GM21723 (cell line): ENCODE measurements around the gene INSC.
A peak's percentile ranks its signal among the peaks of the same experiment; 100 is the strongest.

ENCODE experiments used
- ATAC-seq: cut with Tn5 transposase; IDR thresholded peaks from one replicate; pipeline ENCODE4 v1.9.1; 2021; ENCODE audit warnings: mild to moderate bottlenecking, moderate library complexity; ENCODE audit not compliant: unreplicated experiment

The INSC gene

DNA sequence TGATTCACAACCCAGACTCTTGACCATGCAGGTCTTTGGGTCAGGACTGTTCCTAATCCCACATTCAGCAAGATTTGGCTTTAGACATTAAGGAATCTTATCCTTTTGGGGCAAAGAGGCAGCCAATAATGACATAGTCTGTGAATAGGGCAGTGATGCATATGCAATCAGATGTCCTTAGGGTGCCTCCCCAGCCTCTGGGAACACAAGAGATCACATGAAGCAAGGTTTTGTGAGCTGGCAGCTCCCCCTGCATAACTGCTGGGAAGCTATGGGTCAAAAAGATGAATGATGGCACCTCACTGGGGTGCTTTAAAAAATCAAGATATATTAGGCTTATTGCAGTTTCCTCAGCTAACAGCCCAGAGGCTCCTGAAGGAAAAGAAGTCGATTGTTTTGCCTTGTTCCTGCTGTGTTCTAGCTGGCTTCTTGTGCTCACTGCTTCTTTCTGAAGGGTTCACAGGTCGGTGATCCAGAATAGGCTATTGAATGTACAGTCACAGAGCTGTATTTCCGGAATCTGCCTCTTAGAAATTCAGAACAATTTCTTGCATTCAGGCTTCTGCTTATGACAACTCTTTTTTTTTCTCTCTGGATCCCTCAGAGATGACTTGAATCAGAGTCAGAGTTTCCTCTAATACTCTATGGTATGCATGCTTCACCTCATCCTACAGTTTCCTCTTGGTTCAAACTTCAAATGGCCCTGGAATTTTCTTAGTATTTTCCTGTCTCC lies 31.7 kb downstream of the INSC start:
- no peak for ATAC-seq

GRCh38 chr11:15148169-15148568 lies 33.4 kb downstream of the INSC start:
- ATAC-seq: no peak

DNA sequence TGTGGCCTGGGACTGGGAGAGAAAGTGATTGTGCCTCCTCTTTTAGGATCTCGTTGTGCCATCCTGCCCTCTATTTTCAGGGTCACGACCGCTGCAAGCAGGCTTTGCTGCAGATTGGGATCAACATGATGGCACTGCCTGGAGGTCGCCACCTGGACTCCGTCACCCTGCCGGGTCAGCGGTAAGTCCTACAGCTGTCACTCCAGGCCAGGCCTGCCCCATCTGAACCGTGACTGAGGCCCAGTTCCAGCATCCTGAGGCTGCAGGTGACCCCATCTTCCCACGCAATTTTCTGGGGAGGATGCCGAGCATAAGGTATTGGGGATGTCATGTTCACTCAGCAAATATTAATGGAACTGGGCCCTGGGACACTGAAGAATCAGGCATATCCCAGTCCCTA lies 34.3 kb downstream of the INSC start:
- no peak for ATAC-seq

GRCh38 chr11:15150507-15150906 lies 35.8 kb downstream of the INSC start:
- no peak for ATAC-seq

DNA sequence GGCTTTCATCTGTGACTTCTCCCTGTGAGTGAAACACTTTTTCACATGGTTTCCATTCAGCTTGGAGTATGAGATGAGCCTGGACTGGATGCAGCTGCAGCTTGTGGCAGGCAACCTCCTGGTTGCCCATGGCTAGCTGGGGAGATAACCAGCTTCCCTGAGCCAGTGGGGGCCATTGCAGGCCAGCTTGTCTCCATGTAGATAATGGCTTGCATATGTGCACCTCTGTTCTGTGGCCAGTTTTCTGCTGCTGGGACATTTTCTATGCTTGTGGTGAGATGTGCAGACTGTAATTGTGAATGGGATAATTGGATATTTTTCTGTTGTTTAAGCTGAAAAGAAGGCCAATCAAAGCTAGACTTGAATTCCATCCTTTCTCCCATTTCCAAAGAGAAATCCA lies 38.5 kb downstream of the INSC start:
- no peak for ATAC-seq

DNA sequence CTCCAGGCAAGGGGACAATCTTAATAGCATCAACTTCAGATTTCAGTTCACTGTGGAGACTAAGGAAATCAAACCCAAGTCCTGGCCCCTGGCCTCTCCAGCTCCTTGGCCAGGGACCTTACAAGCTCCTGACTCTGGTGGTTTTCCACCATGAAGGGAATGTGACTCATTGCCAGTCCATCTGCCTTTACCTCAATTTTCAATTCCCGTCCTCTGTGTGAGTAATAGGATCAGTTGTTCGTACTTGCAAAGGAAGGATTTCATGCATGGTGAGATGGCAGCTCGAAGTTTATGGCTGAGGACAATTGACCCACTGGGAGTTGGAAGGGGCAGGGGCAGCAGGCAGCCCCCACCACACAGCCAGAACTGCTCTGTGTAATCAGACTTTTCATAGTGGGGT lies 42.5 kb downstream of the INSC start:
- ATAC-seq: no peak

GRCh38 chr11:15157606-15158137 lies 42.9 kb downstream of the INSC start:
- no peak for ATAC-seq

- ATAC-seq: no peak
Observed at GRCh38 chr11:15158351-15159015, 43.8 kb downstream of the INSC start.

DNA sequence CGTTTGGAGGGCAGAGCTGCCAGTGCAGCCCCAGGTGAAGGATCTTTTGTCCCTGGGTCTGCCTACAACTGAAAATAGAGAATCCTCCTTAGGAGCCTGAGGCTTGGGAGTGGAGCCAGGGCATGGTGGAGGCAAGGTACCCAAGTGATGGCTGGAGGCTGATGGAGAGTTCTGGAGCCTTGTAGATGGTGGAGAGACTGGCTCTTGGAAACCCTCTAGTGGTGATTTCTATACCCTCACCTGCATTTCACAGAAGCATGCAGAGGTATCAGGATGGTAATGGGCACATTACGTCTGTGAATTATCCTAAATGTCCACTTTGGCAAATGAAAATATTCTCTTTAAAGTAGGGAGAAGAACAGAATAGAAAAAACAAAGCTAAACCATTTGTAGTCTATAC lies 44.4 kb downstream of the INSC start:
- peak; percentile 76 for ATAC-seq

GRCh38 chr11:15161790-15162189 lies 47.1 kb downstream of the INSC start:
- ATAC-seq: no peak

DNA sequence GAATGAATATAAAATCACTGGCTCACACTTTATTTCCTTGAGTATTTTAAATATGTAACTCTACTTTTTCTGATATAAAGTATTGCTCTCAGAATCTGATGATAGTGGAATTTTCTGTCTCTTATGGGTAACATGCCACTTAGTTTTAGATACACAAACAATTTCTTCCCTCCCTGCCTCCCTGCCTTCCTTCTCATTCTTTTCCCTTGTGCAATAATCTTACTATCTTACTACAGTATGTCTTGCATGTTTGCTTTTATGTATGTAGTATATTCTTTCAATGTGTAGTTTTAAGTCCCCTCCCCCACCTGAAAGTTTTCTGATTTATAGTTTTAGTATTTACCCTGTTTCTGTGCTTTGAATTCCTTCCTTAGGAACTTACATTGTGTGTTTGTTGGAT lies 48.4 kb downstream of the INSC start:
- no peak for ATAC-seq

GRCh38 chr11:15166204-15166603 lies 51.5 kb downstream of the INSC start:
- no peak for ATAC-seq

- ATAC-seq: no peak
Observed at GRCh38 chr11:15169815-15170551, 55.3 kb downstream of the INSC start.

DNA sequence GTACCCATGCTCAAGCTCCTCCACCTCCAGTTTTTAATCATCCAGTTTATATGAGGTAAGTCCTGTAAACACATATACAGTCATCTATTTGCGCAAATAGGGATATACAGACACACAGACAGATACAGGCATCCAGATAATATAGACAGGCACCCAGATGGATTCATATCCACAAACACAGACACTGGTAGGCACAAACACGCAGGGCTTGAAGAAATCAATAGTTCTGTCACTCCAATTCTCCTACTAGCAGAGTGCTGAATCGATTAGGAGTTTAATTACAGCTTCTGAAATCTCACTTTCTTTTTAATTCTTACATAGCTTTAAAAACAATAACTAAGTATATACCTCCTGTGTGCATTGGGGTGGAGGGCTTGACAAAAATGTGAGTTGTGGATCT lies 56.0 kb downstream of the INSC start:
- ATAC-seq: no peak

- ATAC-seq: no peak
Observed at GRCh38 chr11:15171956-15172355, 57.2 kb downstream of the INSC start.

GRCh38 chr11:15175831-15176230 lies 61.1 kb downstream of the INSC start:
- no peak for ATAC-seq

DNA sequence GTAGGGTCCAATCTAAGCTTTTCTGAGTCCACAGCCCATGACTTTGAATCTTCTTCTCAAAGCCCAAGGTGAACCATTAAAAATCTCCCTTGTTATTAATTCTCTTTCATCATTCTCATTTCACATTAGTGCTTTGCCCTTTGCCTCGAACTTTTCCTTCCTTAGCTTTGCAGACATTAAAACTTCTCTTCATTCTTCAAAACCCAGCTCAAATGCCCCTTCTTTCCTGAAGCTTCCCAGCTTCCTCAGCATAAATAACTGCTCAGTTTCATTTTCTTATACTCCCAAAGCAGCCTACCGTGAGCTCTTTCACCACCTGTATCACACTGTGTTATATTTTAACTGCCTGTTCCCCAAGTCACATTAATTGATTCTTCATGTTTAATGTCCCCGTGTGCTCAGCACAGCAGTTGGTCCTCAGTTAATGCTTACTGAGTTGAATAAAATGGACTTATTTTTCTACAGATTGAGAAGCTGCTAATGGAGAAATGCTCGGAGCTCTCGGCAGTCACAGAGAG lies 62.0 kb downstream of the INSC start:
- no peak for ATAC-seq

DNA sequence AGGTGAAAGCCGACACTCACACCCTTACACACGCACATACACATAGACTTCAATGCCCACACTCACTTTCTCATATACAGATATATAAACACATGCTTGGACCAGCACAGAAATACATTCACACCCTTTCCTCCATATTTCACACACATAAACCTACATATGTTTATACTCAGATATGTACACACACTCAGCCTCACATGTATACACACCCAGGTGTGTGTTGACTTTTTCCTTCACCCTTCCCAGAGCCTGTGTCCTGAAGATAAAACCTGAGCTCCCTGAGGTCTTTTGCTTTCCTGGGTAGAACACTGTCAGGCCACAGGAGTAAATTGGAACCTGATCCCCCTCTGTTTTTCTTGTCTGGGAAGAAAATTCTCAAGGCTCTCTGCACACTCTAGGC lies 62.8 kb downstream of the INSC start:
- no peak for ATAC-seq

GRCh38 chr11:15178214-15178613 lies 63.5 kb downstream of the INSC start:
- ATAC-seq: no peak

DNA sequence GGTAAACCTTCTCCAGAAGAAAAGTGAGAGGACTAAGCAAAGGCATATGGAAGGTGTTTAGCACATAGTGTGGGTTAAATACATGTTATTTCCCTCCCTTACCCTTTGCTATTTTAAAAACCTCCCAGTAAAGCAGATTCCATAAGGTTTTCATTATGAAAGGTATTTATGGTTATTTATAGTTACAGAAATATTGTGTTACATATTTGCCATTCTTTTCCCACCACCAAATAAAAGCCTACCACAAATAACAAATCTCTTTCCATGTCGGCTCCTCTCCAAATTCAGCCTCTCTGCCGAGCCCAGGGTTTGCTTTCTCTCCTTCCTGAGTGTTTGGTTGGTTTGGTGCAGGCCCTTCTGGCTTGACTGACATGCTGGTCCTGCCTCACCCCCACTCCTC lies 64.4 kb downstream of the INSC start:
- ATAC-seq: no peak

DNA sequence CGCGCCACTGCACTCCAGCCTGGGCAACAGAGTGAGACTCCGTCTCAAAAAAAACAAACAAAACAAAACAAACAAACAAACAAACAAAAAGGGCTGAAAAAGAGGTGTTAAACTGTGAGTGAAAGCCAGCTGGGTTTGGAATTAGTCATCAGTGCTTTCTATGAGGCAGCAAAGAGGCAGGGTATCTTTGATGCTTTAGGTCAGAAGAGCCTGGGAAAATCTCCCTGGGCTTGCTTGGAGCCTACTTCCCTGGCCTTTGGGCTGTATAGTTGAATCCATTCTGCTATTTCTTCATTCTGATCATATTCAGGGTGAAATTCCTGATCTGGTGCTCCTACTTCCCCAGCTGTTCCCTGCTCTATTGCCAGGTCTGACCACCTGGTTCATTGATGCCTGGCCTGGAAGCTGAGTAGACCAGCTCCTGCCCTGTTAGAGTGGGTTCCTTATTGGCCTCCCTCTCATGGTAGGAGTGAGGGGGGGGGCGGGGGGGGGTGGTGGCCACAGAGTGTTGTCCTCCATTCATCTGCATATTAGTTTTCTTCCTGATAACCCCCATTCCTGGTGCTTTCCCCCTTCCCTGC lies 65.6 kb downstream of the INSC start:
- ATAC-seq: peak; percentile 70
